EH (cell line): ENCODE measurements around the gene SLC26A1.

Experiments used
- DNase-seq: peaks from one replicate; pipeline ENCODE4 v3.0.0-alpha.2; 2015; ENCODE audit warnings: low read depth

The SLC26A1 gene

DNA sequence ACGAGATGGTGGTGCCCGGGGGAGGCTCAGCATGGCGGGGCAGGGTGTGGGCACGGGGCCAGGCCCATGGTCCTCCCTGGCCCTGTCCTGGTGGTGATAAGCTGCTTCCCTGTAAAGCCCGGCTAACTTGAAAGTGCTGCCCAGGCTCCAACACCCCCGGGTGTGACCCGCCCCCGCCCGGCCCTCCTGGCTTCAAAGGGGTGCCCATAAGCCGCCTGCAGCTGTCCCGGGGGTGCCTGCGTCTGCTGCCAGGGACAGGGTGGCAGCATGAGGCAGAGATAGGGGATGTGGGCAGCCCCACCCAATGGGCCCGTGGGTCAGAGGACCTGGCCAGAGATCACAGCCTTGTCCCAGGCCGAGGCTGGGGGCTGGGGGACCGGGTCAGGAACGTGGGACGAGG, 36.3 kb upstream of the SLC26A1 start:
- DNase-seq = no peak

DNA sequence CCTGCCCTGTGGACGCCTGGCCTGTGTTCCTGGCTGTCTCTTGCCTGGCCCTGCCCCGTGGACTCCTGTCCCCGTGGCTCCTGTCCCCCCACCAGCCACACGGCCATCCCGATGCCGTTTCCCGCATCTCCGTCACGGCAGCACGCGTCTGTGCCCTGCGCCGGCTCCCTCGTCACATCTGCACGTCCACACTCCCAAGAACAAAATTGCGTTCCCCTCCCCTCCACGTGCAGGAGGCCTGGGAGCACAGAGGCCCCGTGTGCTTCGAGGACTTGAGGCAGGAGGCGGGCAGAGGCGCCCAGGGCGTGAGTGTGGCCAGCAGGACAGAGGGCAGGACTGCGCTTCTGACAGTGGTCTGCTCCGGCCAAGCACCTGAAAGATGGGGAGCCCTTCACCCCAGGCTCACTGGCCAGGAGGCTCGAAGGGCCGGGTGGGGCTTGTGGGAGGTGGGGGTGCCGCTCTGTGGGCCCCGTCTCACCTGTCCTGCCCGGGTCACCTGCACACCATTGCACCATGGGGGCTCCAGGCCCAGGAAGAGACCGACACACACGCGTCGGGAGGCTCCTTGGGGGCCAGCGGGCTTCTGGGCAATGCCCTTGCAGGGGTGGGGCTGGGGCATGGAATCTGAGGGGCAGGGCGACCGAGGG, 35.5 kb upstream of the SLC26A1 start:
- no peak for DNase-seq

DNA sequence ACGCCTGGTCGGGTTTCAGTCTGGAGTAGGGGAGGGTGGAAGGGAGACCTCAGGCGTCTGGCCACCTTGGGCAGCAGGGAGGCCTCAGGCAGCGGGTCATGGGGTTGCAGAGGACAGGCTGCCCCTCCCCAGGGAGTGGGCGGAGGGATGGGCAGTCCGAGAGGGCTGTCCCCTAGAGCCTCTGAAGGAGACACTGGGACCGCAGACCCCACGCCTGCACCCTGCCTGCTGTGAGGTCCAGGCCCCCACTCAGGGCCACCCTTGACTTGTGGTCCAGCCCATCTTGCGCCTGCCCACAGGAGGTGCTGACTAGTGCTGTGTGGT, 34.7 kb upstream of the SLC26A1 start:
- DNase-seq = no peak

DNA sequence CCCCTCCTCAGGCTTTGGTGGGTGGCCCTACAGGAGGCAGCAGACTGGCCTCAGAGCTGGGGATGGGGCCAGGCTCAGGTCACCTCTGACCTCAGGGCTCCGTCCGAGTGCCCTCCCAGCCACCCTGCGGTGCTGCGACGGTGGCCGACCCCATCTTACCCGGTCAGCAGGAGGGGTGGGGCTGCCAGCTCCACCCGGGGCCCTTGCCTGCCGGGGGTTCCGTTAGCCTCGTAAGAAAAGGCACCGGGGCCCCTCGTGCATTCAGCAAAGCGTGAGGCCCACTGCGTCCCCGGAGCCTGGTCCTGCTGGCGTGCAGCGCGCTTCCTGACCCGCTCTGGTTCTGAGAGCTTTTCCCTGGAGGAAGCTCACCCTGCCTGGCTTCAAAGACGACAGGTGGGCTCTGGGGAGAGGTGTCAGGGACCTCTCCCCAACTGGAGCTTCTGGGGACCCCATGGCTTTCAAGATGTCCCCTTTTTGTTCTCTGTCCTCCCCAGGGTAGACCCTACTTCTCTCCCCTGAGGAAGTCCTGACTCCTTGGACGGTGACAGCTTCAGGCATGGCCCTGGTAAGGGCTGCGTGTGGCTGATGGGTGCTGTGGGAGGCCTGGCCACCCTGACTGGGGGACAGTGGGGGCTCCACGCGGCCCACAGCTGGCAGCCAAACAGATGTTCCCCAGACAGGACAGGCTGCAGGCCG, 34.2 kb upstream of the SLC26A1 start:
- DNase-seq = no peak

DNA sequence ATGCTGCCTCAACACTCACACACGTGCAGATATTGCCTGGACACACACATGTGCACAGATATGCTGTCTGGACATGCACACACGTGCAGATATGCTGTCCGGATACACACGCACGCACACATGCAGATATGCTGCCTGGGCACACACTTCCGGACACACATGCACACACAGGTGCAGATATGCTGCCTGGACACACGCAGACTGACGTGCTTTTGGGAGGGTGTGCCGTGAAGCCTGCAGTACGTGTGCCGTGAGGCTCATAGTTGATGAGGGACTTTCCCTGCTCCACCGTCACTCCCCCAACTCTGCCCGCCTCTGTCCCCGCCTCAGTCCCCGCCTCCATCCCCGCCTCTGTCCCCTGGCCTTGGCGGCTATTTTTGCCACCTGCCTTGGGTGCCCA, 32.9 kb upstream of the SLC26A1 start:
- peak; percentile 29 for DNase-seq

DNA sequence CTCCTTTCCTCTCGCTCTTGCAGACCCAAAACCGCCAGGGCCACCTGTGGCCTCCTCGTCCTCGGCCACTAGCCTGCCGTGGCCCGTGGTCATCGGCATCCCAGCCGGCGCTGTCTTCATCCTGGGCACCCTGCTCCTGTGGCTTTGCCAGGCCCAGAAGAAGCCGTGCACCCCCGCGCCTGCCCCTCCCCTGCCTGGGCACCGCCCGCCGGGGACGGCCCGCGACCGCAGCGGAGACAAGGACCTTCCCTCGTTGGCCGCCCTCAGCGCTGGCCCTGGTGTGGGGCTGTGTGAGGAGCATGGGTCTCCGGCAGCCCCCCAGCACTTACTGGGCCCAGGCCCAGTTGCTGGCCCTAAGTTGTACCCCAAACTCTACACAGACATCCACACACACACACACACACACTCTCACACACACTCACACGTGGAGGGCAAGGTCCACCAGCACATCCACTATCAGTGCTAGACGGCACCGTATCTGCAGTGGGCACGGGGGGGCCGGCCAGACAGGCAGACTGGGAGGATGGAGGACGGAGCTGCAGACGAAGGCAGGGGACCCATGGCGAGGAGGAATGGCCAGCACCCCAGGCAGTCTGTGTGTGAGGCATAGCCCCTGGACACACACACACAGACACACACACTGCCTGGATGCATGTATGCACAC, 31.8 kb upstream of the SLC26A1 start:
- no peak for DNase-seq

DNA sequence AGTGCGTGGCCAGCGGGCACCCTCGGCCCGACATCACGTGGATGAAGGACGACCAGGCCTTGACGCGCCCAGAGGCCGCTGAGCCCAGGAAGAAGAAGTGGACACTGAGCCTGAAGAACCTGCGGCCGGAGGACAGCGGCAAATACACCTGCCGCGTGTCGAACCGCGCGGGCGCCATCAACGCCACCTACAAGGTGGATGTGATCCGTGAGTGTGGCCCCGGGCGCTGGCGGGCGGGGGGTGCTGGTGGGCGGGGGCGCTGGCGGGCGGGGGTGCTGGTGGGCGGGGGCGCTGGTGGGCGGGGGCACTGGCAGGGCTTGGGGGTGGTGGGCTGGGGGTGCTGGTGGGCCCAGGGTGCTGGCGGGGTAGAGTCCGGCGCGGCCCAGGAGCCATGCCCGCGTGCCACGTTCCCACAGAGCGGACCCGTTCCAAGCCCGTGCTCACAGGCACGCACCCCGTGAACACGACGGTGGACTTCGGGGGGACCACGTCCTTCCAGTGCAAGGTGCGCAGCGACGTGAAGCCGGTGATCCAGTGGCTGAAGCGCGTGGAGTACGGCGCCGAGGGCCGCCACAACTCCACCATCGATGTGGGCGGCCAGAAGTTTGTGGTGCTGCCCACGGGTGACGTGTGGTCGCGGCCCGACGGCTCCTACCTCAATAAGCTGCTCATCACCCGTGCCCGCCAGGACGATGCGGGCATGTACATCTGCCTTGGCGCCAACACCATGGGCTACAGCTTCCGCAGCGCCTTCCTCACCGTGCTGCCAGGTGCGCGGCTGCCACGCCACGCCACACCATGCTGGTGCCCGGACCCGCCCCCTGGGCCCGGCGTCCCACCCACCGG, 30.9 kb upstream of the SLC26A1 start:
- no peak for DNase-seq

DNA sequence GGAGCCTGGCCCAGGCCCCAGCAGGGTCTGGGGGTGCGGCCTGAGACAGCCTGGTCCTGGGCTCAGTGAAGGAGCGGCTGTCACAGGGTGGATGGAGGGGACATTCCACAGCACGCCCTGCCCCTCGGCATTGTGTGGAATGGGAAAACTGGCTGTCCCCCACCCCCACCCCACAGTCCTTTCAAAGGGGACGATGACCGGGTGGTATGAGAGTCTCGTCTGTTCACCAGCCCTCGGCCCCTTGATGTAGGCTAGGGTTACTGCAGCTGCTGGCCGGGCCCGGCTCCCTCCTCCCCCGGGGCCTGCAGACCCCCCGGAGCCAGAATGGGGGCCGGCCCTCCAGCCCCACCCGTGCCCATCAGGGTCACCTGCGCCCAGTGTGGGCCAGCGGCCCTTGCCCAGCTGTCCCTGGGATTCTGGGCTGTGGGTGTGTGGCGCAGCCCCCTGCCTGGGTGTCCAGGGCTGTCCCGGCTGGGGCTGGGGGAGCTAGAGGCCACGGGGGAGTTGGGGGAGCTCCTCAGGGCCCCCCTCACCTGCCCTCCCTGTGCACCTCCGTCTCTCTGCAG, 30.0 kb upstream of the SLC26A1 start:
- no peak for DNase-seq

DNA sequence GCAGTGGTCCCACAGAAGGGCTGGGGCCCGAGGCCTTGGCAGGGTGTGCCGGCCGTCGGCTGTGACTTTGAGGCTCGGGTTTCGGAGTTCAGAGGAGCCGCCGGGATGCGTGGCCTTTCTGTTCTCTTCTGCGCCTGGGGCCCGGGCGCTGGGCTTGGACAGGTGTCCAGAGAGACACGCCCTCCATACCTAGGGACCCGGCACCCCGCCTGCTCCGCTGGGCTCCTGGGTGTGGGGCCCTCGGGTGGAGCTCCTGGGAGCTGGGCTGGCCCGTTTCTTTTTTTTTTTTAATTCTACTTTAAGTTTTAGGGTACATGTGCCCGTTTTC, 29.5 kb upstream of the SLC26A1 start:
- DNase-seq = no peak

DNA sequence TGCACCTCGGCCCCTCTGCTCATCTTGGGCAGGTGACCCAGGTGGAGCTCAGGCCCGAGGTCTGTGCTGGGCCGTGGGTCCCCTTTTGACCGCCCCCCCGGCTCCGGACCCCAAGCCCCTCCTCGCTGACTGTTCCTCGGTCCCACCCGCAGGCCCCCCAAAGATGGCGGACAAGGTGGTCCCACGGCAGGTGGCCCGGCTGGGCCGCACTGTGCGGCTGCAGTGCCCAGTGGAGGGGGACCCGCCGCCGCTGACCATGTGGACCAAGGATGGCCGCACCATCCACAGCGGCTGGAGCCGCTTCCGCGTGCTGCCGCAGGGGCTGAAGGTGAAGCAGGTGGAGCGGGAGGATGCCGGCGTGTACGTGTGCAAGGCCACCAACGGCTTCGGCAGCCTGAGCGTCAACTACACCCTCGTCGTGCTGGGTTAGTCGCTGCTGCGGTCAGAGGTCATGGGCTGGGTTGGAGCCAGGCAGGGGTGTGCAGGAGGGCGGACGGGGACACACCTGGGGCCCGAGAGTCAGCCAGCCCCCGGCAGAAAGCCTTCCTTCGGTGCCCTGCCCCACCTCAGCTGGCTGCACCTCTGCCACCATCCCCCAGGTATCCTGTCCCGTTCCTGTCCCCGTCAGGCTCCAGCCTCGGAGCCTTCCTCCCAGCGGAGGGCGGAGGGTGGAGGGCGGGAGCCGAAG, 29.0 kb upstream of the SLC26A1 start:
- no peak for DNase-seq

DNA sequence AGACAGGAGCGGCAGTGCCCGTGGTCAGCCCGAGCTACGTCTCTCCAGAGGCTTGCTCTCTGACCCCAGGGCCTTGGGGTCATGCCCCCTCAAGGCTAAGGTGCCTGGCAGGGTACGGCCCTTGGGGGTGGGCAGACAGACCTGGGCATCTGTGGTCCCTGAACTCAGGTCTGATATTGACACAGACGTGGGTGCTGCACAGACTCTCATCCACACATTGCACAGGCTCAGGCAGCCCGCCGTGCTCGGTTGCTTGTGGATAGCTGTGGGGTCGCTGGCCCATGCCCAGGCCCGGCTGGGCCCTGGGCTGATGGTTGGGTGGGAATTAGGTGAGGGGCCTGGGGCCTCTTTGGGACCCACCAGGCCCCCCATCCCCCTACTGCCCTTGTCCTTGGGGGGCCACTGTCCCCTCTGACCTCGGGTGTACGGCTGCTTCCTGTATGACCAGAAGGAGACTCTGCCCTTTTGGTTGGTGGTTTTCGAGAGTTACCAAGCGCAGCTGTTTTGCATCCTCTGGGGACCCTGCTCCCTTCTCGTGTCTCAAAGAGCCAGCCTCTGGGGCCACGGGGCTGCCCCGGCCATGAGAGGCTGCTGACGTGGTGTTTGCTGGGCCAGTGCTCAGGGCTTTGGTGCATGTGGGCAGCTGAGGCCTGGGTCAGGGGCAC, 28.3 kb upstream of the SLC26A1 start:
- no peak for DNase-seq

DNA sequence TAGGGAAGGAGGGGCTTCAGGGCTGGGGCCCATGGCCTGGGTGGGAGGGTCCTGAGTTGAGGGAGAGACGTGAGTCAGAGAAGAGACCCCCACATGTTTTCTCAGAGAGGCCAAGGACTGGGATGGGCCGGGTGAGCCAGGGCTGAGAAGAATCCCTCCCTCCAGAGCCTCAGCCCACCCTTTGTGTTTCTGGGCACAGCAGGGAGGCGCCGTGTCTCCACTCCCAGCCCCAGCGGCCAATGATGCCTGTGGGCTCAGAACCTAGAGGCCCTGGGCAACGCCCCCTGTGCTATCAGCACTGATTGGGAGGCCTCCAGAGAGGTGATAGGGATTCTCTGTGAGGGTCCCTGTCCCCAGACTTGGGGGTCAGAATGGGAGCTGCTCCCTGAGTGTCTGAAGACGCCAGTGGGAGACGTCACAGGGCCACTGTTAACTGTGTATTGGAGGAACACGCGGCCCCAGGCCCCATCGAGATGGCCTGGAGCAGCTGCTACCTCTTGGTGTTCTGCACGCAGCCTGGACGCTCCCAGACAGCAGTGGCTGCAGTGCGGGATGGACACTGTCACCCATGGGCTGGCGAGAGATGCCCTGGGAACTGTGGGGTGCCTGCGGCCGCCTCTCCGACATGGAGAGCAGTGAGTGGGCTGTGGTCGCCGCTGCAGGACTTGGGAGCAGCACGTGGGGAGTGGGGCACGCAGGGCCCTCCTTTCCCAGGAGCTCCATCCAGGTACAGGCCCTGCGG, 26.7 kb upstream of the SLC26A1 start:
- DNase-seq = no peak

DNA sequence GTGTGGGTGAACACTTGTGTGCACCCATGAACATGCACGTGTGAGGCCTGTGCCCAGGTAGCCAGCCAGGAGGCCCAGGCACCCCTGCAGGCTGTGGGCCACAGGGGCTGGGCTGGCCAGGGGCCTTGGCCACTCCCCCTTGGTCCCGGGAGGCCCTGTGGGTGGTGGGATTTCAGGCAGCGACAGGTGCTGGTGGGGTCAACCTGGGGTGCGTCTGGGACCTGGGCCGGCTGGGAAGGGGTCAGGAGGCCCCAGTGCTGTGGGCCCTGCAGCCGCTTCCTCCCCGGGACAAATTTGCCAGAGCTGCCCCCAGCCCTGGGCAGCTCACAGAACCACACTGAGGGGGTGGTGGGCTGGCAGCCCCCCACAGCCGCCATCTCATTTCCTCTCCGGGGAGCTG, 26.1 kb upstream of the SLC26A1 start:
- DNase-seq = no peak

DNA sequence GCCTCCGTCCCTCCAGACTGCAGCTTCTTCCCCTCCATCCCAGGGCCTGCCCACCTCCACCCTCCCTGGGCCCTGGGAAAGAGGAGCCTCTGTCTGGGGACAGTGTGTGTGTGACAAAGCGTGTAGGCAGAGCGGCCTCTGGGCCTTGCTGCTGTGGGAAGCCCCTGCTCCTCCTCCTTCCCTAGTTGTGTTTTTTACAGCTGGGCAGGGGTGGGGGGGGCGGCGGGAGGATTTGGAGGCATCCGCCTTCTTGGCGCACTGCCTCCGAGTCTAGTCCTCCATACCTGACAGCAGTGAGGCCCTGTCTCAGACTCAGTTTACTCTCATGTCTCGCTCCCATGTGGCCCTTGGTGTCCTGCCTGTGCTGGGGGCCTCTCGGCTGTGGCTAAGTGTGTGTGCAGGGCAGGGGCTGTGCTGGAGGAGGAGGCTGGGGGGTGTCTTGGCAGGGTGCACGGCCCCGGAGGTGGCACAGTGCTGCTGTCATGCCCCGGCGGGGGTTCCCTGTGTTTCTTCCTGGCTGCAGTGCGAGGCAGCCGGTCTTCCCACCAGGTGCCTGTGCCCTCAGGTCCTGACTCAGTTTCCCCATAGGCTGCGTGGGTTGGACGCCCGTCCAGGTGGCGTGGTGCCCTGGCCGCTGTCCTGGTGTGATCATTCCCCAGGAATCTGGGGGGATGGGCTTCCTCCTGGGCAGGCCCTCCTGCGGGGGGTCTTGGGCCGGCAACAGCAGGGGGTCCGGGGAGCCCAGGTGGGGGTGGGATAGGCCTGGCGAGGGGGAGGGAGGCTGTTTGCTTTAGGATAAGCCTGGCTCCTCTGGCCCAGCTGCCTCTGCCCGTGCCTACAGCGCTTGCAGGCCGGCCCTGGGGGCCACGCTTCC, 25.2 kb upstream of the SLC26A1 start:
- no peak for DNase-seq

DNA sequence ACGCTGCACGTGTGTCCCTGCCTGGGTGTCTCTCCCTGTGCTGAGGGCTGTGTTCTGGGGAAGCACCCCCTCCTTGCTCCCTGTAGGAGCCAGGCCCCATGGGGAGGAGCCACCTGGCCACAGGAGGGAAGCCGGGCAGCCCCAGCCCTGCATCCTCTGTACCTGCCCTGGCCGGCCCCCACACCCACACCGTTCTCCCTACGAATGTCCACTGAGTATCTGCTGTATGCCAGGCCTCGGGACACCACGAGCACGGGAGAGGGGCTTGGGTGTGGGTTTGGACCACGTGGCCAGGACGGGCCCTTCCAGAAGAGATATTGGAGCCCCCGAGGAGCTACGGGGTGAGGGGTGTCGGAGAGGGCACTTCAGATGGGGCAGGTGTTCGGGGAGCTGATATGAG, 24.5 kb upstream of the SLC26A1 start:
- no peak for DNase-seq

DNA sequence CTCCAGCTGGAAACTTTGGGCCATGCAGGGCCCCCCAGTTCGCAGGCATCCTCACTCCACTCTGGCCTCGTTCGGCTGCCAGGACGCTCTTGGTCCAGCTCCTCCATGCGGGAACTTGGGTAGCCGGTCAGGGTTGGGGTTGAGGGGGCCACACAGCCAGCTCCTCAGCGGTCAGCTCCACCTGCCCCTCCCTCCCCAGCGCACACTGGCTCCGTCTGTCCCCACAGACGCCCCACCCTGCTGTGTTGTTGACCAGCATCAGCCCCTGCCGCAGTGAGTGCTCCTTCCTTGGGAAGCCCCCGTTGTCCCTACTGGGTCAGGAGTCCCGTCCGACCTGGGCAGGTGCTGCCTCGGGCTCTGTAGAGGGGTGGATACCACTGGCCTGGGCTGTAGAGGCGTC, 24.0 kb upstream of the SLC26A1 start:
- DNase-seq = no peak

DNA sequence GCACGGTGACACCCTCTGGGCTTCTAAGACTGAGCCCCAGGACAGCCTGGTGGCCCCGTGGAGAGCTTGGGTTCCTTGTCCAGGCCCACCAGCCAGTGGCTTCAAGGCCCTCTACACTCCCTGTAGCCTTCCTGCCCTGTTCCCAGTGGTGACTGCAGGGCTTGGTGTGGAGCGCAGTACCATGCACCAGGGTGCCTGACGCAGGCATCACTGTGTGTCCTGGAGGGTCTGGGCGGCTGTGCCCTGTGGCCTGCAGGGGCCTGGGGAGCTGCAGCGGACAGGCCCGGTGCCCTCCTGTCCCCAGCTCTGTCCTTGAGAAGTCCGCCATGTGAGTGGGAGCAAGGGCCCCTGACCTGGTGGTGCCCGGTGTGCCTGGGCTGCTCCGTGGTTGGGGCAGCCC, 22.5 kb upstream of the SLC26A1 start:
- no peak for DNase-seq

DNA sequence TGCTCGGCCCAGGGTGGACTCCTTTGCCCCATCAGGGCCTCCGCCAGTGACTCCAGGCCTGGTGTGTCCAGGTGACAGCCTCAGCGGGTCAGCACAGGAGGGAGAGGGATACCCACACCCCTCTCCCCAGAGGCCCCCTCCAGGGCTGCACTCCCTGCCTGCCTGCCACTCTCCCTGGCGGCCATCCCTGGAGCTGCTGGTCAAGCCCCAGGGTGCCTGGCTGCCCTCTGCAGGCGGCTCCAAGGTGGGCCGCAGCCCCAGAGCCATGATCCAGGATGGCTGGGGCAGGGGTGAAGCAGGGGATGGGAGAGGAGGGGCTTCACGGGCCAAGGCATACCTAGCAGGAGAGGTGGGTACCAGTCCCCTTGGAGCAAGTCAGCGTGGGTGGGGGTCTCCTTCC, 22.0 kb upstream of the SLC26A1 start:
- DNase-seq = no peak

DNA sequence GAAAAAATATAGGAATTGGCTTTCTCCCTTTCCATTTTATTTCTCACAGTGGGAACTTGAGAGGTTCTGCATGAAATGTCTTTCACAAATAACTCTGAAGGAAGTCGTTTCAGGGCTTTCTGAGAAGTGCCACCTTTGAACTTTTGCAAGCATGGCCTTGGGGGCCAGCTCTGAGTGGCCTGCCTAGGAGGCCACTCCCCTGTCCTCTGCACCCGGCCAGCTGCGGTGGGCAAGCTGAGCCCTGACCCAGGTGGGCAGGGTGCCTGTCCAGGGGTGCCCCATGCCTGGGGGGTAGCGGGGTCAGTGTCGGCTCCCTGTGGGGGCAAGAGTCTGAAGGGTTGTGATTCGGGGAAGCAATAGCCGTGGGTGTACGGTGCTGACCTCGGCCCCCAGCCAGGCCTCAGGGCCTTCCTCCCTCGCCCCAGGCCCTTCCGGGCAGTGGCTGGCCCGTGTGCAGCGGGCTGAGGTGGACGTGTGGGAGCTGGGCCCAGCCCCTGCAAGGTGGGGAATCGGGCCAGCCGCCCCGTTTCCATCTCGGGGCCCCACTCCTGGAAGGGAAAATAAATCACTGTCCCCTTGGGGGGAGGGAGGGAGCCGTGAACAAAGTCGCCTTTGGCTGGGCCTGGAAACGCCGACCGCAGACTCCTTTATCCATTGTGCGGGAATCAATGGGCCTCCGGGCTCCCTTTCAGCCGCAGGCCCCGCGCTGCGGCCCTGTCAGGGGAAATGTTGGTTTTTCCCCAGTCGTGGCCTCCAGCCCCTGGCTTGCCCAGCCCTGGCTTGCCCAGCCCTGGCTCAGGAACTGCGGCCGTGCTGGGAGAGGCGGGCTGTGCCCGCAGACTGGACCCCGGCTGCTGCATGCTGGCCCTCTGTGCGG, 21.3 kb upstream of the SLC26A1 start:
- DNase-seq = no peak
